NB4 (cell line): ENCODE data around the gene CXADR.

Source experiments
- MYC ChIP-seq: IDR thresholded peaks from 2 replicates; pipeline ENCODE4 v1.6.1; 2011; ENCODE audit warnings: low read depth, low read length
- POLR2A ChIP-seq: IDR thresholded peaks from 2 replicates; pipeline ENCODE4 v1.6.1; 2011; ENCODE audit warnings: mild to moderate bottlenecking; ENCODE audit not compliant: insufficient read length; ENCODE audit errors: extremely low read depth
- TF ChIP-seq, protein P1 (sequence below): IDR thresholded peaks from one replicate; pipeline ENCODE4 v1.5.1; 2012; ENCODE audit warnings: low read depth, low read length
- TF ChIP-seq, protein P2 (sequence below): IDR thresholded peaks from 2 replicates; pipeline ENCODE4 v1.6.1; 2011; ENCODE audit warnings: low read depth, low read length

DNA sequence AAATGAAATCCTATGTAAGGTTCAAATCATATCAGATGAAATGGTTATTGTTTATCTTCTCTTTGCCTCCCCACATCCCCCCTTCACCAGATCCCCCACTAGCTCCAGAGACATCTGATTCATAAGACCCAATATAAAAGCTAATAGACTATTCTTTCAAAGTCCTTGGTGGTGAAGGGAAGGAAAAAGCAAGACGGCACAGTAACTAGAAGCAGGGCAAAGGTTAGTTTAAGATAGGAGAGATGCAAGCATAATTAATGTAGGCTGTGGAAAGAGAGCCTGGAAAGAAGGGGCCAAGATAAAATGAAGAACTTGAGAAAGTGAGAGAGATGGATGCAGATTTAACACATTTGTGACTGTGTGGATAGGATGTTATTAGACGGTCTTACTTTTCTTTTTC is 66.0 kb downstream of the CXADR start:
- TF ChIP-seq, protein P1, sequence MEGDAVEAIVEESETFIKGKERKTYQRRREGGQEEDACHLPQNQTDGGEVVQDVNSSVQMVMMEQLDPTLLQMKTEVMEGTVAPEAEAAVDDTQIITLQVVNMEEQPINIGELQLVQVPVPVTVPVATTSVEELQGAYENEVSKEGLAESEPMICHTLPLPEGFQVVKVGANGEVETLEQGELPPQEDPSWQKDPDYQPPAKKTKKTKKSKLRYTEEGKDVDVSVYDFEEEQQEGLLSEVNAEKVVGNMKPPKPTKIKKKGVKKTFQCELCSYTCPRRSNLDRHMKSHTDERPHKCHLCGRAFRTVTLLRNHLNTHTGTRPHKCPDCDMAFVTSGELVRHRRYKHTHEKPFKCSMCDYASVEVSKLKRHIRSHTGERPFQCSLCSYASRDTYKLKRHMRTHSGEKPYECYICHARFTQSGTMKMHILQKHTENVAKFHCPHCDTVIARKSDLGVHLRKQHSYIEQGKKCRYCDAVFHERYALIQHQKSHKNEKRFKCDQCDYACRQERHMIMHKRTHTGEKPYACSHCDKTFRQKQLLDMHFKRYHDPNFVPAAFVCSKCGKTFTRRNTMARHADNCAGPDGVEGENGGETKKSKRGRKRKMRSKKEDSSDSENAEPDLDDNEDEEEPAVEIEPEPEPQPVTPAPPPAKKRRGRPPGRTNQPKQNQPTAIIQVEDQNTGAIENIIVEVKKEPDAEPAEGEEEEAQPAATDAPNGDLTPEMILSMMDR: no peak
- TF ChIP-seq POLR2A (no peak), MYC (no peak)
- TF ChIP-seq, protein P2, sequence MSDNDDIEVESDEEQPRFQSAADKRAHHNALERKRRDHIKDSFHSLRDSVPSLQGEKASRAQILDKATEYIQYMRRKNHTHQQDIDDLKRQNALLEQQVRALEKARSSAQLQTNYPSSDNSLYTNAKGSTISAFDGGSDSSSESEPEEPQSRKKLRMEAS: no peak
